ENCODE data around the gene FGGY.

GRCh38 chr1:59521456-59521855 lies 224.6 kb downstream of the FGGY start:
- TF ChIP-seq POLR2AphosphoS5 (IDR thresholded peaks at IDR 0.05; ENCODE audit: insufficient read depth, low read depth, low read length) (no peak), POLR2A (IDR thresholded peaks at IDR 0.05; ENCODE audit: low read depth, low read length) (no peak)

Measured in endothelial cell of umbilical vein (primary cell).